ENCODE measurements around the gene HDAC4. TPM values are rescaled to one million over a fixed set of nuclear protein-coding genes. Genes with fewer than 3 reads are reported as not detected.

Gene HDAC4
- total and polyA plus RNA-seq, 2 of the 8 experiments (the other 6 are each of a cell fraction or from before 2014, with no cell fraction given): 15.4 to 31.5 TPM

- TF ChIP-seq CHD7 (IDR thresholded peaks at IDR 0.05; ENCODE audit: insufficient replicate concordance, low read length) (no peak), ZNF274 (IDR thresholded peaks at IDR 0.05; ENCODE audit: borderline replicate concordance, extremely low read depth, low read length) (no peak), SP2 (IDR thresholded peaks at IDR 0.05; ENCODE audit: low read length) (no peak), HDAC6 (IDR thresholded peaks at IDR 0.05; ENCODE audit: low read depth, low read length) (no peak), JUN (IDR thresholded peaks at IDR 0.05; ENCODE audit: low read depth, low read length) (no peak), CHD1 (IDR thresholded peaks at IDR 0.05; ENCODE audit: low read depth, low read length) (no peak), CBX8 (IDR thresholded peaks at IDR 0.05; ENCODE audit: borderline replicate concordance, low read depth, low read length) (no peak), YY1 (IDR thresholded peaks at IDR 0.05; ENCODE audit: low read depth, low read length) (no peak)
Observed at GRCh38 chr2:239344857-239345216, 56.0 kb downstream of the HDAC4 start (continued).

Data from H1 (cell line).